Measurements from ENCODE around the gene UQCC5. TPM values are rescaled to one million over a fixed set of nuclear protein-coding genes. Genes with fewer than 3 reads are reported as not detected.

UQCC5 gene
- polyA plus RNA-seq, 1 of the 3 experiments (the other 2 are of a cell fraction): 124 TPM

DNA sequence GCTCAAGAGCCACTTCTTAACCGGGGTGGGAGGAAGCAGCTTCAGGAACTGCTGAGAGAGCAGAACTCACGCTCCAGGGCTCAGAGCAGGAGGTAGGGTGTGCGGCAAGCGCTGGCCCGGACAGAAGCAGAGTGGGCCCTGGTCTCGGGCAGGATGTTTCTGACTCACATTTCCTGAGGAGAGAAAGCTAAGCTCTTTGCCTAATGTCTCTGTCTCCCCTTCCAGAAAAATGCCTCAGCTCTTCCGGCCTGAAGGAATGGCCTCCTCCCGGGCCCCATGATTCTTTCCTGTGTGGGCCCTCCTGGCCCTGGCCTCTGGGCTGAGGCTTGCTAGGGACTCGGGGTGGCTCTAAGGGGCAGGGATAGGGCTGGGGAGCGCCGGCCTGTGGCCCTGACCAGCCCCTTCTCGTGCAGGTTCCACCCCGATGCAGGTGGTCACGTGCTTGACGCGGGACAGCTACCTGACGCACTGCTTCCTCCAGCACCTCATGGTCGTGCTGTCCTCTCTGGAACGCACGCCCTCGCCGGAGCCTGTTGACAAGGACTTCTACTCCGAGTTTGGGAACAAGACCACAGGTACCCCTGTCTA lies 45.4 kb upstream of the UQCC5 start:
- H3F3A ChIP-seq (replicated peaks; ENCODE audit: insufficient read depth): no peaks in the 10 kb centered on the region
- H2AFZ ChIP-seq (ENCODE audit: low read depth): no peak overlapping the region
- ChIA-PET POLR2A (no interaction called here), CTCF (interaction anchor here (0.8 to 4.6 kb wide), 4 partner anchors 9 to 45 kb away, joined by 3 to 24 read pairs (median 3); no protein-coding TSS in a partner anchor)
- peak overlapping the region; percentile 17; the same call in 1 of the 2 replicates for H3K4me2 ChIP-seq
- H3K9ac ChIP-seq: no peak overlapping the region
- H3K9me3 ChIP-seq: no peaks in the 10 kb centered on the region
- peak overlapping the region in 1 of 2 experiments; percentile 55; a peak in 3 of 4 replicates for H3K27ac ChIP-seq (ENCODE audit: low read depth in 2 of 2, low read length in 1 of 2)
- H3K36me3 ChIP-seq (replicated peaks in 1 of 2; ENCODE audit: control insufficient read depth in 1 of 2, insufficient read depth in 2 of 2, low read length in 1 of 2): peaks cover 4 to 53% of the 10 kb centered on the region in 2 experiments
- TF ChIP-seq TAF1 (IDR thresholded peaks at IDR 0.05; ENCODE audit: borderline replicate concordance, low read depth, low read length): no peak
- TF ChIP-seq MEF2A (IDR thresholded peaks at IDR 0.05; ENCODE audit: borderline replicate concordance, low read depth): no peak
- TF ChIP-seq EP300 (IDR thresholded peaks at IDR 0.05; ENCODE audit: borderline replicate concordance in 1 of 2, low read depth in 1 of 2, low read length in 1 of 2): no peak
- no peak for TF ChIP-seq CHD2 (IDR thresholded peaks at IDR 0.05; ENCODE audit: low read length, partially characterized antibody)
- no peak for TF ChIP-seq SIN3A (IDR thresholded peaks at IDR 0.05; ENCODE audit: borderline replicate concordance, low read depth, low read length)
- TF ChIP-seq, protein P1, sequence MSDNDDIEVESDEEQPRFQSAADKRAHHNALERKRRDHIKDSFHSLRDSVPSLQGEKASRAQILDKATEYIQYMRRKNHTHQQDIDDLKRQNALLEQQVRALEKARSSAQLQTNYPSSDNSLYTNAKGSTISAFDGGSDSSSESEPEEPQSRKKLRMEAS (IDR thresholded peaks at IDR 0.05; ENCODE audit: low read depth): no peak
- no peak for TF ChIP-seq IRF3 (IDR thresholded peaks at IDR 0.05; ENCODE audit: low read depth, low read length)
- no peak for TF ChIP-seq ZBTB33 (IDR thresholded peaks at IDR 0.05; ENCODE audit: borderline replicate concordance, low read depth)
- TF ChIP-seq CTCF (IDR thresholded peaks at IDR 0.05): no peak
- TF ChIP-seq FOSL2 (IDR thresholded peaks at IDR 0.05; ENCODE audit: borderline replicate concordance, low read depth): no peak
- no peak for TF ChIP-seq SMC3 (IDR thresholded peaks at IDR 0.05; ENCODE audit: low read depth, low read length)
- no peak for TF ChIP-seq RFX5 (IDR thresholded peaks at IDR 0.05; ENCODE audit: low read length)
- no peak for TF ChIP-seq RCOR1 (IDR thresholded peaks at IDR 0.05; ENCODE audit: low read length)
- no peak for TF ChIP-seq ELF1 (IDR thresholded peaks at IDR 0.05)
- no peak for TF ChIP-seq PBX3 (IDR thresholded peaks at IDR 0.05)
- no peaks in the 10 kb centered on the region for H4K20me1 ChIP-seq (ENCODE audit: insufficient read depth)
- no peaks in the 10 kb centered on the region for H3K27me3 ChIP-seq (ENCODE audit: insufficient read depth)
- no peaks in the 10 kb centered on the region for H3K9me2 ChIP-seq
- no peak for DNase-seq
- no peaks in the 10 kb centered on the region for H3K79me2 ChIP-seq (ENCODE audit: insufficient read depth)
- H3K4me1 ChIP-seq (ENCODE audit: control insufficient read depth in 1 of 2, insufficient read depth in 2 of 2, low read depth in 1 of 2, low read length in 1 of 2): peaks cover 3 to 9% of the 10 kb centered on the region in 2 experiments; a peak in 2 of 4 replicates
- 83% methylated on average over 17 of the region's 23 CpGs for WGBS (ENCODE audit: low lambda C conversion rate)
- no peak overlapping the region for H3K4me3 ChIP-seq (ENCODE audit: low read depth in 2 of 2, low read length in 1 of 2)

Measured in SK-N-SH (cell line).